OCI-LY7 (cell line): Measurements from ENCODE around the gene STXBP5. TPM values are rescaled to one million over a fixed set of nuclear protein-coding genes. Genes with fewer than 3 reads are reported as not detected.

ENCODE experiments used
- BruUV-seq: library from RNA; stranded (reverse); fragments of 400-500 nt; replicated peaks from 2 replicates; lab custom pipeline; 2021; lab: Mats Ljungman, UMichigan
- CTCF ChIA-PET: fragments of 300-600 bp; sonication (Branson Sonifier 250); formaldehyde crosslinking; loops from one replicate; lab custom pipeline; 2022; ENCODE audit warnings: antibody characterized with exemption; ENCODE audit not compliant: unreplicated experiment; lab: Charles Lee
- POLR2A ChIA-PET: fragments of 300-600 bp; sonication (Branson Sonifier 250); formaldehyde crosslinking; loops from one replicate; lab custom pipeline; 2022; ENCODE audit warnings: antibody characterized with exemption; lab: Charles Lee
- DNase-seq: peaks from one replicate; pipeline ENCODE4 v3.0.0-alpha.2; 2015; ENCODE audit warnings: low spot score
- H2AFZ ChIP-seq: fragments of 200-600 bp; sonication (generic), shearing (Covaris generic); 2 replicates; pipeline ENCODE4 v1.6.1; 2014; ENCODE audit warnings: mild to moderate bottlenecking, antibody characterized with exemption, low read length, moderate library complexity
- H3K27ac ChIP-seq: fragments of 200-600 bp; sonication (generic); 2 replicates; pipeline ENCODE4 v1.5.1; 2014; ENCODE audit warnings: mixed run types, low read depth, mild to moderate bottlenecking, moderate library complexity, low read length, inconsistent platforms; ENCODE audit not compliant: poor library complexity, severe bottlenecking
- H3K36me3 ChIP-seq: fragments of 200-600 bp; sonication (generic); 2 replicates; pipeline ENCODE4 v1.6.1; 2014; ENCODE audit warnings: mild to moderate bottlenecking, antibody characterized with exemption, low read length, moderate library complexity, mixed read lengths; ENCODE audit not compliant: insufficient read depth
- H3K4me1 ChIP-seq: fragments of 200-600 bp; sonication (generic); 2 replicates; pipeline ENCODE4 v1.5.1; 2014; ENCODE audit warnings: mild to moderate bottlenecking, low read length; ENCODE audit not compliant: insufficient read depth, poor library complexity, severe bottlenecking
- H3K4me2 ChIP-seq: fragments of 200-600 bp; sonication (generic); 2 replicates; pipeline ENCODE4 v1.6.1; 2014; ENCODE audit warnings: mild to moderate bottlenecking, low read length
- H3K4me3 ChIP-seq: fragments of 200-600 bp; sonication (generic); 2 replicates; pipeline ENCODE4 v1.5.1; 2014; ENCODE audit warnings: mild to moderate bottlenecking, low read depth, low read length; ENCODE audit not compliant: poor library complexity, severe bottlenecking
- H3K79me2 ChIP-seq: fragments of 200-600 bp; sonication (generic); 2 replicates; pipeline ENCODE4 v1.6.1; 2016; ENCODE audit warnings: low read depth, mild to moderate bottlenecking, low read length, moderate library complexity, mixed read lengths; ENCODE audit not compliant: insufficient read depth
- H3K9me2 ChIP-seq: fragments of 200-600 bp; sonication (generic); 2 replicates; pipeline ENCODE4 v1.6.1; 2016; ENCODE audit warnings: mild to moderate bottlenecking, low read length, mixed read lengths; ENCODE audit not compliant: insufficient read depth
- H3K9me3 ChIP-seq: fragments of 200-600 bp; sonication (generic); 2 replicates; pipeline ENCODE4 v1.6.1; 2014; ENCODE audit warnings: mild to moderate bottlenecking, mixed run types, low read length, mixed read lengths
- H4K20me1 ChIP-seq: fragments of 200-600 bp; sonication (generic); 2 replicates; pipeline ENCODE4 v1.6.1; 2014; ENCODE audit warnings: mild to moderate bottlenecking, antibody characterized with exemption, low read length, moderate library complexity, mixed read lengths; ENCODE audit not compliant: insufficient read depth
- EZH2phosphoT487 ChIP-seq: fragments of 200-600 bp; sonication (generic); IDR thresholded peaks from 2 replicates; pipeline ENCODE4 v1.6.1; 2018; ENCODE audit warnings: low read depth, borderline replicate concordance, mild to moderate bottlenecking, mixed run types, antibody characterized with exemption, low read length, moderate library complexity, mixed read lengths
- intact Hi-C: fragments of 100-400 bp; cut with micrococcal nuclease; formaldehyde crosslinking; loops from one replicate; pipeline ENCODE4 v1.10.0; 2022; ENCODE audit not compliant: unreplicated experiment
- total RNA-seq, 2 experiments: library from RNA; depleted of rRNA in 1 of 2; stranded (reverse); fragments of >200 nt in 1 of 2; shearing (Covaris generic) in 1 of 2; gene quantifications; 2 replicates each; pipeline ENCODE4 v1.2.3, GENCODE V29; 2014 to 2022
- TF ChIP-seq, protein P1 (sequence below): fragments of 200-600 bp; sonication (generic); conservative IDR thresholded peaks from 2 replicates; pipeline ENCODE4 v1.5.1; 2014; ENCODE audit warnings: mild to moderate bottlenecking, antibody characterized with exemption, low read length, moderate library complexity, mixed read lengths

Gene STXBP5
- total RNA-seq, 2 experiments from 2014 or later: 12.3 to 15.4 TPM

GRCh38 chr6:147220345-147220744, 16.1 kb downstream of the STXBP5 start:
- no peaks in the 10 kb centered on the region for H3K9me3 ChIP-seq
- H3K36me3 ChIP-seq: 0 out of 2 replicates have a peak, but pooled peaks cover 4% of the 10 kb centered on the region
- H3K4me1 ChIP-seq: no peaks in the 10 kb centered on the region
- H3K27ac ChIP-seq: no peak overlapping the region
- no peaks in the 10 kb centered on the region for H4K20me1 ChIP-seq
- no peak overlapping the region for H3K4me3 ChIP-seq
- H3K9me2 ChIP-seq: no peaks in the 10 kb centered on the region
- no peak overlapping the region for H3K4me2 ChIP-seq
- ChIA-PET CTCF (no interaction called here), POLR2A (interaction anchor here (1.8 kb wide), 1 partner anchor 9 kb away, joined by 6 read pairs; no protein-coding TSS in a partner anchor)
- DNase-seq: no peak
- no peak overlapping the region for H2AFZ ChIP-seq
- TF ChIP-seq EZH2phosphoT487: no peak
- TF ChIP-seq, protein P1, sequence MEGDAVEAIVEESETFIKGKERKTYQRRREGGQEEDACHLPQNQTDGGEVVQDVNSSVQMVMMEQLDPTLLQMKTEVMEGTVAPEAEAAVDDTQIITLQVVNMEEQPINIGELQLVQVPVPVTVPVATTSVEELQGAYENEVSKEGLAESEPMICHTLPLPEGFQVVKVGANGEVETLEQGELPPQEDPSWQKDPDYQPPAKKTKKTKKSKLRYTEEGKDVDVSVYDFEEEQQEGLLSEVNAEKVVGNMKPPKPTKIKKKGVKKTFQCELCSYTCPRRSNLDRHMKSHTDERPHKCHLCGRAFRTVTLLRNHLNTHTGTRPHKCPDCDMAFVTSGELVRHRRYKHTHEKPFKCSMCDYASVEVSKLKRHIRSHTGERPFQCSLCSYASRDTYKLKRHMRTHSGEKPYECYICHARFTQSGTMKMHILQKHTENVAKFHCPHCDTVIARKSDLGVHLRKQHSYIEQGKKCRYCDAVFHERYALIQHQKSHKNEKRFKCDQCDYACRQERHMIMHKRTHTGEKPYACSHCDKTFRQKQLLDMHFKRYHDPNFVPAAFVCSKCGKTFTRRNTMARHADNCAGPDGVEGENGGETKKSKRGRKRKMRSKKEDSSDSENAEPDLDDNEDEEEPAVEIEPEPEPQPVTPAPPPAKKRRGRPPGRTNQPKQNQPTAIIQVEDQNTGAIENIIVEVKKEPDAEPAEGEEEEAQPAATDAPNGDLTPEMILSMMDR: no peak
- no TSS peak for BruUV-seq
- no peaks in the 10 kb centered on the region for H3K79me2 ChIP-seq
- intact Hi-C loops: no loop called here

DNA sequence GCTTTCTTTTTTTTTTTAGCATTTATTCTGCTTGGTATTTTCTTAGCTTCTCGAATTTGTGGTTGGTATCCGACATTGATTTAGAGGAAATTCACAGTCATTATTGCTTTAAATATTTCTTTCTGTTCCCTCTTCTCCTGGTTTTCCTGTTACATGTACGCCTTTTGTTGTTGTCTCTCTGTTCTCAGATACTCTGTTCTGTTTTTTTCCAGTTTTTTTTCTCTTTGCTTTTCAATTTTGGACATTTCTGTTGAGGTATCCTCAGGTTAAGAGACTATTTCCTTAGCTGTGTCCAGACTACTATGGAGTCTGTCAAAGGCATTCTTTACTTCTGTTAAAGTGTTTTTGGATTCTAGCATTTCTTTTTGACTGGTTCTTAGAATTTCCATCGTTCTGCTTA, 17.5 kb downstream of the STXBP5 start:
- Histone ChIP-seq H4K20me1 (no peaks in the 10 kb centered on the region), H3K36me3 (0 out of 2 replicates have a peak, but pooled peaks cover 4% of the 10 kb centered on the region), H3K4me3 (no peak overlapping the region), H3K9me3 (no peaks in the 10 kb centered on the region), H3K9me2 (no peaks in the 10 kb centered on the region), H3K4me2 (no peak overlapping the region), H3K4me1 (no peaks in the 10 kb centered on the region), H3K27ac (no peak overlapping the region), H3K79me2 (no peaks in the 10 kb centered on the region), H2AFZ (no peak overlapping the region)
- intact Hi-C loops: no loop called here
- DNase-seq: no peak
- ChIA-PET POLR2A (interaction anchor here (0.6 to 1.8 kb wide), 3 partner anchors 10 to 1931 kb away, joined by 3 to 6 read pairs (median 3); no protein-coding TSS in a partner anchor), CTCF (no interaction called here)
- no TSS peak for BruUV-seq
- TF ChIP-seq EZH2phosphoT487: no peak
- TF ChIP-seq, protein P1: no peak

- Histone ChIP-seq H3K79me2 (no peaks in the 10 kb centered on the region), H4K20me1 (no peaks in the 10 kb centered on the region), H3K36me3 (0 out of 2 replicates have a peak, but pooled peaks cover 4% of the 10 kb centered on the region), H3K4me1 (no peaks in the 10 kb centered on the region), H3K9me2 (no peaks in the 10 kb centered on the region), H3K4me3 (no peak overlapping the region), H3K27ac (no peak overlapping the region), H2AFZ (no peak overlapping the region), H3K9me3 (no peaks in the 10 kb centered on the region), H3K4me2 (no peak overlapping the region)
- TF ChIP-seq, protein P1: peak; percentile 47; the same call in 1 of the 2 replicates
- TF ChIP-seq EZH2phosphoT487: no peak
- no TSS peak for BruUV-seq
- ChIA-PET CTCF (no interaction called here), POLR2A (interaction anchor here (1.0 to 1.8 kb wide), 2 partner anchors 10 to 91 kb away, joined by 3 to 6 read pairs; no protein-coding TSS in a partner anchor)
- intact Hi-C loops: no loop called here
- DNase-seq: no peak
These were observed 18.1 kb downstream of the STXBP5 start for GRCh38 chr6:147222160-147222838.
